Ishikawa (cell line): ENCODE results near the gene P2RY2.
A peak's percentile ranks its signal among the peaks of the same experiment; 100 is the strongest.

Source experiments
- CEBPB ChIP-seq: IDR thresholded peaks from 2 replicates; pipeline ENCODE4 v1.6.1; 2012
- CREB1 ChIP-seq: IDR thresholded peaks from 2 replicates; pipeline ENCODE4 v1.6.1; 2012; ENCODE audit warnings: low read depth
- EGR1 ChIP-seq: IDR thresholded peaks from 2 replicates; pipeline ENCODE4 v1.6.1; 2012
- EP300 ChIP-seq: IDR thresholded peaks from 2 replicates; pipeline ENCODE4 v1.6.1; 2012; ENCODE audit warnings: borderline replicate concordance
- FOXM1 ChIP-seq: IDR thresholded peaks from 2 replicates; pipeline ENCODE4 v1.6.1; 2012; ENCODE audit warnings: low read depth, borderline replicate concordance
- MAX ChIP-seq: IDR thresholded peaks from 2 replicates; pipeline ENCODE4 v1.6.1; 2012
- NFIC ChIP-seq: IDR thresholded peaks from 2 replicates; pipeline ENCODE4 v1.6.1; 2012
- RAD21 ChIP-seq: IDR thresholded peaks from 2 replicates; pipeline ENCODE4 v1.6.1; 2012; ENCODE audit warnings: low read depth
- REST ChIP-seq: IDR thresholded peaks from 2 replicates; pipeline ENCODE4 v1.6.1; 2012; ENCODE audit warnings: low read depth, mild to moderate bottlenecking
- TAF1 ChIP-seq: IDR thresholded peaks from 2 replicates; pipeline ENCODE4 v1.6.1; 2012; ENCODE audit warnings: low read depth, mild to moderate bottlenecking
- TCF12 ChIP-seq: IDR thresholded peaks from 2 replicates; pipeline ENCODE4 v1.6.1; 2012; ENCODE audit warnings: low read depth
- TEAD4 ChIP-seq: IDR thresholded peaks from 2 replicates; pipeline ENCODE4 v1.6.1; 2012
- YY1 ChIP-seq: IDR thresholded peaks from 2 replicates; pipeline ENCODE4 v1.6.1; 2012; ENCODE audit warnings: low read depth
- ZBTB7A ChIP-seq: IDR thresholded peaks from 2 replicates; pipeline ENCODE4 v1.6.1; 2012; ENCODE audit warnings: low read depth

DNA sequence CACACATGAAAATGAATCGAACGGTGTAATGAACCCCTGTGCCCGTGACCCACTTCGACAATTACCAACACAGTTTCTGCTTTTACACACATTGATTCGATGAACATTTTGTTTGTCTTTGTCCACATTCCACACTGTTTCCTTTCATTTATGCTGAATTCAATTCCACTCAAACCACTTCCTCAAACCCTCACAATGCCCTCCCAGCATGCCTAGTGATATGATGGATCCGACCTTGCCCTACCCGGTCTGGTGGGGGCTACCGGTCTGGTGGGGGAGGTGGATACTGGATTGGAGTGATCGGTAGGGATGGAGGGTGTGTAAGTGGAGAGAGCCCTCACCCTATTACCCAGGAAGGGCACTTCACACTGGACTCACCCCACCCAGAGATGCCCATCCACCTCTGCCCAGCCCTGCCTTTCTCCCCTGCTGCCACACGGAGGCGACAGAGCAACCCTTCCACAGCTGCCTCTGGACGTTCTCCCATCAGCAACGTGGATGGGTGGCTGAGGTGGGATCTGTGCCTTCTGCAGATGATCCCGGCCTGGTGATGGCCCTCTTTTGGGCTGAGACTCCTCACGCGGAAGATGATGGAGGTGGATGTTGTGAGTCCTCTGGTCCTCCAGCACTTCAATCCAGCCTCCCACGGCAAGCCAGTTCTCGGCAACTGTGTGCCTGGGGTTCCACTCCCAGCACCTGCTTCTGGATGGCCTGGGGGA, 33.0 kb upstream of the P2RY2 start:
- no peak for TF ChIP-seq MAX
- TF ChIP-seq EGR1: no peak
- TF ChIP-seq YY1: no peak
- no peak for TF ChIP-seq REST
- TF ChIP-seq CEBPB: no peak
- no peak for TF ChIP-seq CREB1
- TF ChIP-seq EP300: no peak
- TF ChIP-seq ZBTB7A: no peak
- TF ChIP-seq TAF1: no peak
- no peak for TF ChIP-seq TEAD4
- TF ChIP-seq FOXM1: no peak
- TF ChIP-seq RAD21: peak; percentile 96
- no peak for TF ChIP-seq NFIC
- TF ChIP-seq TCF12: no peak
